Measurements from ENCODE around the gene RAB22A.

The RAB22A gene

DNA sequence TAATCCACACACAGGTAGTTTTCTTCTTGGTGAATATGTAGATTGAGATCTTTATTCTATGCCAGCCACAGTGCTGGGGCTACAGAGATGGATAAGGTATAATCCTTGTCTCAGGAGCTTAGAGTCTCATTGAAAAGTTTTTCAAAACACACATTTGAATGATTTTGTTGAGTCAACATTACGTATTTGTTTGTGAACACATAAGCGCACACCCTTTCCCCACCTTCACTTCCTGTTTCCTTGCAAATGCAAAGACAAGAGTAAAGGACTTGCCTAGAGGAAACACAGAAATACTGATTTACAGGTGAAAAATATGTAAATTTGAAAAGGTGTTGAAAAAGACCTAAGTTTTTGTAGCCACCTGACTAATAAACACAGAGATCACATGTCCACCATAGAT is 107.3 kb downstream of the RAB22A start:
- TF ChIP-seq, protein P1, sequence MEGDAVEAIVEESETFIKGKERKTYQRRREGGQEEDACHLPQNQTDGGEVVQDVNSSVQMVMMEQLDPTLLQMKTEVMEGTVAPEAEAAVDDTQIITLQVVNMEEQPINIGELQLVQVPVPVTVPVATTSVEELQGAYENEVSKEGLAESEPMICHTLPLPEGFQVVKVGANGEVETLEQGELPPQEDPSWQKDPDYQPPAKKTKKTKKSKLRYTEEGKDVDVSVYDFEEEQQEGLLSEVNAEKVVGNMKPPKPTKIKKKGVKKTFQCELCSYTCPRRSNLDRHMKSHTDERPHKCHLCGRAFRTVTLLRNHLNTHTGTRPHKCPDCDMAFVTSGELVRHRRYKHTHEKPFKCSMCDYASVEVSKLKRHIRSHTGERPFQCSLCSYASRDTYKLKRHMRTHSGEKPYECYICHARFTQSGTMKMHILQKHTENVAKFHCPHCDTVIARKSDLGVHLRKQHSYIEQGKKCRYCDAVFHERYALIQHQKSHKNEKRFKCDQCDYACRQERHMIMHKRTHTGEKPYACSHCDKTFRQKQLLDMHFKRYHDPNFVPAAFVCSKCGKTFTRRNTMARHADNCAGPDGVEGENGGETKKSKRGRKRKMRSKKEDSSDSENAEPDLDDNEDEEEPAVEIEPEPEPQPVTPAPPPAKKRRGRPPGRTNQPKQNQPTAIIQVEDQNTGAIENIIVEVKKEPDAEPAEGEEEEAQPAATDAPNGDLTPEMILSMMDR (IDR thresholded peaks at IDR 0.05; ENCODE audit: insufficient read depth, low read depth, low read length, missing control alignments) = no peak
- DNase-seq (ENCODE audit: low read depth) = peak; percentile 78
- H3K4me3 ChIP-seq (ENCODE audit: low read length) = no peak overlapping the region

Measured in epithelial cell of esophagus (primary cell).